CD1c-positive myeloid dendritic cell (primary cell): ENCODE results near the gene ZBTB32.
"Not testable (repeated sequence)": the region's sequence is repeated elsewhere in the genome, so short reads cannot be mapped to it uniquely, and the experiment has no call there.

ENCODE experiments used
- DNase-seq: peaks from one replicate; pipeline ENCODE4 v3.0.0-alpha.2; 2016; ENCODE audit errors: extremely low spot score

Gene ZBTB32

DNA sequence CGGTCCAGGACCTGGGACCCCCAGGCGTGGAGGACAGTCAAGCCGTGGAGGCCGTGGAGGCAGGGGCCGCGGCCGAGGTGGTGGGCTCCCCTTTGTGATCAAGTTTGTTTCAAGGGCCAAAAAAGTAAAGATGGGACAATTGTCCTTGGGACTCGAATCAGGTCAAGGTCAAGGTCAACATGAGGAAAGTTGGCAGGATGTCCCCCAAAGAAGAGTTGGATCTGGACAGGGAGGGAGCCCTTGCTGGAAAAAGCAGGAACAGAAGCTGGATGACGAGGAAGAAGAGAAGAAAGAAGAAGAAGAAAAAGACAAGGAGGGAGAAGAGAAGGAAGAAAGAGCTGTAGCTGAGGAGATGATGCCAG is 15.8 kb downstream of the ZBTB32 start:
- no peak for DNase-seq

DNA sequence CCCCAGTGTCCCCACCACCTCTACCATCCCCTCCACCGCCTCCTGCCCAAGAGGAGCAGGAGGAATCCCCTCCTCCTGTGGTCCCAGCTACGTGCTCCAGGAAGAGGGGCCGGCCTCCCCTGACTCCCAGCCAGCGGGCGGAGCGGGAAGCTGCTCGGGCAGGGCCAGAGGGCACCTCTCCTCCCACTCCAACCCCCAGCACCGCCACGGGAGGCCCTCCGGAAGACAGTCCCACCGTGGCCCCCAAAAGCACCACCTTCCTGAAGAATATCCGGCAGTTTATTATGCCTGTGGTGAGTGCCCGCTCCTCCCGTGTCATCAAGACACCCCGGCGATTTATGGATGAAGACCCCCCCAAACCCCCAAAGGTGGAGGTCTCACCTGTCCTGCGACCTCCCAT is 16.3 kb downstream of the ZBTB32 start:
- DNase-seq: no peak

- DNase-seq: no peak
Observed at GRCh38 chr19:35721374-35721773, 17.0 kb downstream of the ZBTB32 start.

GRCh38 chr19:35722461-35722860 is 18.1 kb downstream of the ZBTB32 start:
- DNase-seq: no peak

DNA sequence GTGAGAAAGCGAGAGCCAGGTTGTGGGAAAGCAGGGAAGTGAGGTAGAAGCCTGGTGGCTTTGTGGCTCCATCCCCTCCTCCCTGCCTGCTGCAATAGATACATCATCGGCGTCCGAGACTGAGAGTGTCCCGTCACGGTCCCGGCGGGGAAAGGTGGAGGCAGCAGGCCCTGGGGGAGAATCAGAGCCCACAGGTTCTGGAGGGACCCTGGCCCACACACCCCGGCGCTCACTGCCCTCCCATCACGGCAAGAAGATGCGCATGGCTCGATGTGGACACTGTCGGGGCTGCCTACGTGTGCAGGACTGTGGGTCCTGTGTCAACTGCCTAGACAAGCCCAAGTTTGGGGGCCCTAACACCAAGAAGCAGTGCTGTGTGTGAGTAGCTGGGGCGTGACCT is 18.5 kb downstream of the ZBTB32 start:
- DNase-seq: no peak

DNA sequence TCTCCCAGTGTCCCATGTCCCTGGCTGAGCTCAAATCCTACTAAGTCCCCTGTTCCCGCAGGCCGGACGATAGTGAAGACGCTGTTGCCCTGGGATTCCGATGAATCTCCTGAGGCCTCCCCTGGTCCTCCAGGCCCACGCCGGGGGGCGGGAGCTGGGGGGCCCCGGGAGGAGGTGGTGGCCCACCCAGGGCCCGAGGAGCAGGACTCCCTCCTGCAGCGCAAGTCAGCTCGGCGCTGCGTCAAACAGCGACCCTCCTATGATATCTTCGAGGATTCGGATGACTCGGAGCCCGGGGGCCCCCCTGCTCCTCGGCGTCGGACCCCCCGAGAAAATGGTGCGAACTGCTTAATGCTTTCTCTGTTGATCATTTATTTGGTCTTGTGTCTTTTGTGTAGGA is 19.3 kb downstream of the ZBTB32 start:
- DNase-seq: no peak

DNA sequence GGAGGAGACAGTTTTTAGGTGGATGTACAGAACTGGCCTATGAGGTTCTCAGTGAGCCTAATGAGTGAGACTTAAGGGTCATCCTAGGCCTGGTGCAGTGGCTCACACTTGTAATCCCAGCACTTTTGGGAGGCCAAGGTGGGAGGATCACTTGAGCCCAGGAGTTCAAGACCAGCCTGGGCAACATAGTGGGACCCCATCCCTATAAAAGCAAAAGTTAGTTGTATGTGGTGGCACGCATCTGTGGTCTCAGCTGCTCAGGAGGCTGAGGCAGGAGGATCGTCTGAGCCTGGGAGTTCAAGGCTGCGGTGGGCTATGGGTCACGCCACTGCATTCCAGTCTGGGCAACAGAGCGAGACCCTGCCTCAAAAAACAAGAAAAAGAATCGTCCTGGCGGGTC is 19.8 kb downstream of the ZBTB32 start:
- DNase-seq: not testable (repeated sequence)

GRCh38 chr19:35724560-35724959 is 20.2 kb downstream of the ZBTB32 start:
- no peak for DNase-seq

GRCh38 chr19:35725216-35725861 is 21.0 kb downstream of the ZBTB32 start:
- DNase-seq: no peak

DNA sequence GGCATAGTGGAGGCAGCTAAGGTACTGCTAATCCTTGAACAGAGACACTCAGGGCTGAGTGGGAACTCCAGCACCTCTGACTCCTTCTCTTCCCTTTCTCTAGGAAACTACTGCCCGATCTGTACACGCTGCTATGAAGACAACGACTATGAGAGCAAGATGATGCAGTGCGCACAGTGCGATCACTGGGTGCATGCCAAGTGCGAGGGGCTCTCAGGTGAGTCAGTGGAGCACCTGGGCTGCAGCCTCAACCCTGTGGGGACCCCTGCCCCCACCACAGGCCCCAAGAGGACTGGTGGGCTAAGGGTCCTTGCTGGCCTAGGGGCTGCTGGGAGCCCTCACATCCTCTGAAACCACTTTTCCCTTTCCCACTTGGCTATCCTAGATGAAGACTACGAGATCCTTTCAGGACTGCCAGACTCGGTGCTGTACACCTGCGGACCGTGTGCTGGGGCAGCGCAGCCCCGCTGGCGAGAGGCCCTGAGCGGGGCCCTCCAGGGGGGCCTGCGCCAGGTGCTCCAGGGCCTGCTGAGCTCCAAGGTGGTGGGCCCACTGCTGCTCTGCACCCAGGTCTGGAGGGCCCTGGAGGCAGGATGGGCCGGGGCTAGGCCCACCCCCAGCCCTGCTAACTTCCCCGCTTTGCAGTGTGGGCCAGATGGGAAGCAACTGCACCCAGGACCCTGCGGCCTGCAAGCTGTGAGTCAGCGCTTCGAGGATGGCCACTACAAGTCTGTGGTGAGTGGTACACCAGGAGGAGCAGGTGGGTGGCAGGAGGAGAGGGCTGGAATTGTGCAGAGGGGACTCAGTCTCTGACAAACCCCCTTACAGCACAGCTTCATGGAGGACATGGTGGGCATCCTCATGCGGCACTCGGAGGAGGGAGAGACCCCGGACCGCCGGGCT is 22.9 kb downstream of the ZBTB32 start:
- no peak for DNase-seq

- no peak for DNase-seq
Observed at GRCh38 chr19:35727956-35728706, 23.8 kb downstream of the ZBTB32 start.

DNA sequence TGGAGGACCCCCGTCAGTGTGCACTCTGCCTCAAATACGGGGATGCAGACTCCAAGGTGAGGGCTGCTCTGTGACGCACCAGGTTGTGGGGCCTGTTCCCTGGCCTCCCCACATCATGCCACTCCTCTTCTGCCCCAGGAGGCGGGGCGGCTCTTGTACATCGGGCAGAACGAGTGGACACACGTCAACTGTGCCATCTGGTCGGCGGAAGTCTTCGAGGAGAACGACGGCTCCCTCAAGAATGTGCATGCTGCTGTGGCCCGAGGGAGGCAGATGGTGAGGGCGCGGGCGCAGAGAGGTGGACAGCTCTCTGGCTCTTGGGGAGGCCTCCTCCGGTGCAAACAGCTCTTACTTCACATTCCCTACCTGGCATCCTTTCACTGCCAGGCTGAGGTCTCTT is 24.7 kb downstream of the ZBTB32 start:
- DNase-seq: no peak

GRCh38 chr19:35729763-35730162 is 25.4 kb downstream of the ZBTB32 start:
- DNase-seq: no peak

DNA sequence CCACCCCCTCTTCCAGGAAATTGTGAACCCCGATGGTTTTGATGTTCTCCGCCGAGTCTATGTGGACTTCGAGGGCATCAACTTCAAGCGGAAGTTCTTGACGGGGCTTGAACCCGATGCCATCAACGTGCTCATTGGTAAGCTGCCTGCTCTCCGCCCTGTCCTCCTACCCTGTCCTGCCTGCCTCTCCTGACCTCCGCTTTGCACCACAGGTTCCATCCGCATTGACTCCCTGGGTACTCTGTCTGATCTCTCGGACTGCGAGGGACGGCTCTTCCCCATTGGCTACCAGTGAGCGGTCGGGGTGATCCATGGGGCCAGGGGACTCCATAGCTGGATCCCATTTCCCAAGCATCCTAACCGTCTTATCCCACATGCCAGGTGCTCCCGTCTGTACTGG is 26.0 kb downstream of the ZBTB32 start:
- no peak for DNase-seq

GRCh38 chr19:35731353-35731752 is 27.0 kb downstream of the ZBTB32 start:
- DNase-seq: no peak

DNA sequence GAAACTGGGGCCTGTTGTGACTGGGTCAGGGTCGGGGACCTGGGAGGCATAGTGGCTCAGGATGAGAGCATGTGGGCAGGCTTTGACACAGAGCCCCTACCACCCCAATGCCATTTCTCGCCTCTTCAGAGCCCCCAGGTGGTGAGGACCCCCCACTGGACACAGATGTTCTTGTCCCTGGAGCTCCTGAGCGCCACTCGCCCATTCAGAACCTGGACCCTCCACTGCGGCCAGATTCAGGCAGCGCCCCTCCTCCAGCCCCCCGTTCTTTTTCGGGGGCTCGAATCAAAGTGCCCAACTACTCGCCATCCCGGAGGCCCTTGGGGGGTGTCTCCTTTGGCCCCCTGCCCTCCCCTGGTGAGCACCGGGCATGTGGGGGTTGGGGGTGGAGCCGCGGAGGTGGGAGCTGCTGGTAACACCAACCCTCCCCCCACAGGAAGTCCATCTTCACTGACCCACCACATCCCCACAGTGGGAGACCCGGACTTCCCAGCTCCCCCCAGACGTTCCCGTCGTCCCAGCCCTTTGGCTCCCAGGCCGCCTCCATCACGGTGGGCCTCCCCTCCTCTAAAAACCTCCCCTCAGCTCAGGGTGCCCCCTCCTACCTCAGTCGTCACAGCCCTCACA is 27.5 kb downstream of the ZBTB32 start:
- DNase-seq: no peak

GRCh38 chr19:35732540-35733179 is 28.3 kb downstream of the ZBTB32 start:
- no peak for DNase-seq

DNA sequence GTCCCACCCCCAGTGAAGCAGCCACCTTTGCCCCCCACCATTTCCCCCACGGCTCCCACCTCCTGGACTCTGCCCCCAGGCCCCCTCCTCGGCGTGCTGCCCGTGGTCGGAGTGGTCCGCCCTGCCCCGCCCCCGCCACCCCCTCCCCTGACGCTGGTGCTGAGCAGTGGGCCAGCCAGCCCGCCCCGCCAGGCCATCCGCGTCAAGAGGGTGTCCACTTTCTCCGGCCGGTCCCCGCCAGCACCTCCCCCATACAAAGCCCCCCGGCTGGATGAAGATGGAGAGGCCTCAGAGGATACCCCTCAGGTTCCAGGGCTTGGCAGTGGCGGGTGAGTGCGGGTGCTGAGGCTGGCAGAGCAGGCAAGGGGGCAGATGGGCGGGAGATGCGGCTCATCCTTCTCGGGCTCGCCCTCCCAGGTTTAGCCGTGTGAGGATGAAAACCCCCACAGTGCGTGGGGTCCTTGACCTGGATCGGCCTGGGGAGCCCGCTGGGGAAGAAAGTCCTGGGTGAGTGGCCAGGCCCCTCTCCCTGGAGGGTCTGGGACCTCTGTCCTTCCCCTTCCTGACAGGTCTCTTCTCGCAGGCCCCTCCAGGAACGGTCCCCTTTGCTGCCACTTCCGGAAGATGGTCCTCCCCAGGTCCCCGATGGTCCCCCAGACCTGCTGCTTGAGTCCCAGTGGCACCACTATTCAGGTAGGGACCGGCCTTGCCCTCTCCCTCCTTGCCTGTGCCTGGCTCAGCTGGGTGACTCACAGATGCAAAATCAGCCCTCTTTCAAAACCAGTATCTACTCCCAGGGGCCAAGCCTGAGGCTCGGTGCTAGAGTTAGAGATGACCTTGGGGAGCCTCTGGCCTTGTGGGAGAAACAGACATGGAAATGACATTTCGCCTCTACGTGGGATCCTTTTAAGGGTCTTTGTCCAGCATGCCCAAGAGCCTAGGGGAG is 29.1 kb downstream of the ZBTB32 start:
- DNase-seq: no peak

DNA sequence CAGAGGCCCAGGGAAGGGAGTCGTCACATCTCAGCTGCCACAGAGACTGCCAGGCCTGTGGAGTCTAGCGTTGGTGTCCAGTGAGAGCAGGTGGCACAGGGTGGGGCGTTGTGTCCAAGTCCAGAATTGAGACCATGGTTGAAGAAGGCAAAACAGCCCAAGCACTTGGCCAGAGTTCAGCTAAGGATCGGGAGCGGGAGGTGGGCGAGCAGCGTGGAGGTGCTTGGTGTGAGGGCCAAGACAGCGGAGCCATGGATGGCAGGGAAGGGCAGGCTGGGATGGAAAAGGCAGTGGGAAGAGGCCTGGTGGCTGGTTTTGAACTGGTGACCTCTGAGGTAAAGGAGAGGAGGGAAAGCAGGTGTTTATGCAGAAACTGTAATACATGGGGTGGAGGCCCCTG is 29.9 kb downstream of the ZBTB32 start:
- DNase-seq: no peak

- no peak for DNase-seq
Observed at GRCh38 chr19:35734889-35735288, 30.5 kb downstream of the ZBTB32 start.
